HG02943 (cell line): ENCODE data around the gene INTS14.
A peak's percentile ranks its signal among the peaks of the same experiment; 100 is the strongest.
"Not testable (repeated sequence)": the region's sequence is repeated elsewhere in the genome, so short reads cannot be mapped to it uniquely, and the experiment has no call there.

Experiments
- ATAC-seq: cut with Tn5 transposase; IDR thresholded peaks from one replicate; pipeline ENCODE4 v1.9.1; 2021; ENCODE audit warnings: mild to moderate bottlenecking, low read depth, moderate library complexity; ENCODE audit not compliant: unreplicated experiment

Gene INTS14

DNA sequence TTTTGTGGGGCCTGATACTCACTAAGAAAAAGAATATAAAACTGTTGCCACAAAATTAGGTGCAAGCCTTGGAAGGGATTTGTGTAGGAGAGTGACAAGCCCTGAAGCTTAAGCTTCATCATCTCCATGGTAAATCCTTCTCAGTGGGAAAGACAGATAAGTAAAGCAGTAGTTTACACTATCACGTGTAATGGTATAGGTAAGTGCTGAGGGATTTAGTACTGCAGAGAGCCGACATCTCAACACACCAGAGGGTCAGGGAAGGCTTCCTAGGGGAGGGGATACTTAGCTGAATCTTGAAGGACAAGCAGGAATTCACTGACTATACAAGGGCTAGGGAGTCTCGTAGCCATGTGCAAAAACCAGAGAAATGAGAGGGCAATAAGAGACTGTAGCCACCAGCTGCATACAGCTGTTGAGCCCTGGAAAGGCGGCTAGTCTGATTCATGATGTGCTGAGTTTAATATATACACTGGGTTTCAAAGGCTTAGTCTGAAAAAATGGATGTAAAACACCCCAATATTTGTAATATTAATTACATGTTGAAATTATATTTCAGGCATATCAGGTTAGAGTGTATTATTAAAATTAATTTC lies 21.9 kb upstream of the INTS14 start:
- no peak for ATAC-seq

DNA sequence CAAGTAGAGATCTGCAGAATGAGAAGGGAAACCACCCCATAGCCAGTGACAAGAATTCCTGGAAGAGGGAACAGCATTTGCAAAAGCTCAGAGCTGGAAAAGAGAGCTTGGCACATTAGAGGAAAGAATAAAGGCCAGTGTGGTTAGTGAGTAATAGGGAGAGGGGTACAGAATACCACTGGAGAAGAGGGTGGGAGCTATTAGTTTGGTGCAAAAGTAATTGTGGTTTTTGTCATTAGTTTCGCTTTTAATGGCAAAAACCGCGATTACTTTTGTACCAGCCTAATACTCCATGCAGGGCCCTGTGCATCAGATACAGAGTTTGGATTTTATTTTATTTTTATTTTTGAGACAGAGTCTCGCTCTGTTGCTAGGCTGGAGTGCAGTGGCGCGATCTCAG lies 20.6 kb upstream of the INTS14 start:
- peak; percentile 60 for ATAC-seq

DNA sequence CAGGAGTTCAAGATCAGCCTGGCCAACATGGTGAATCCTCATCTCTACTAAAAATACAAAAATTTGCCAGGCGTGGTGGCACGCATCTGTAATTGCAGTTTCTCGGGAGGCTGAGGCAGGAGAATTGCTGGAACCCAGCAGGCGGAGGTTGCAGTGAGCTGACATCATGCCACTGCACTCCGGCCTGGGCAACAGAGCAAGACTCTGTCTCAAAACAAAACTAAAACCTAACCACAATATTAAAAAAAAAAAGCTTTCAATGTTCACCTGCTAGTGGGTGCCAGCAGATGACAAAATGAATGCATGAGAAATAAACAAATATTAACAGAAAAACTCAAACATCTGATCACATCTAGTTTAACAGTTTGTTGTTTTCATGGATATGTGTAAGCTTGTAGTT lies 19.8 kb upstream of the INTS14 start:
- no peak for ATAC-seq

DNA sequence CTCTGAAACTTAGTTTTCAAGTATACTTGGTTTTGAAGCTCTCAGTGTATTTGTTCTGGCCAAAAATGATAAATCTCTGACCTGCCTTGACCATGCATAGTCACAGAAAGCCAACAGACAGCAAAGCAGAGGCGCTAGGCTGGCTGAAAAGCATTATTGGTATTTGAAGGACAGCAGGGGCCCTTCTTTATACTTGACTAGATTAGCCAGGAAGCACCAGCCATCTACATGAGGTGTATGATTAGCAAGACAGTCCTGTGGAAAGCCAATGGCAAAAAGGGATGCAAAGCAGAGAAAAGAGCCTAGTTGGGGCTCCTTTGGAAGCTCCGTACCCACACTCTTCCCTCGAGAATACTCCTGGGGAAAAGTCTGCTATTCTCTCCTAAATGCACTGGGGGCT lies 18.6 kb upstream of the INTS14 start:
- no peak for ATAC-seq

DNA sequence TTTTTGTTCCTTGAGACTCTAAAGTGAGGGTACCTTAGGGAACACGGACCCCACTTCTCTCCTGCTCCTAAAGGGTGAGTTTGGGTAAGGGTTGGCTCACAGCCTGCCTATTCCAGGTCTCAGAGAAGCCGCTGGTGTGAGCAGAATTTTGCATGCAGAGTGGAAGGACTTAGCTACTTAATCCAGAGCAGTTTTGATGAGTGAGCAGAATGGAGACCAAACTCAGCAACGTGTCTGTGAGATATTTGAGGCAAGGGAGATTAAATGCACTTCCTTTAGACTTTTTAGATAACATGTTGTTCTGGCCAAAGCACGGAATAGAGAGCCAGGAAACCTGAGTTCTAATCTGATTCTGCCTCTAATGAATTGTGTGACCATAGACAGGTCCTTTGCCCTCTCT lies 15.9 kb upstream of the INTS14 start:
- ATAC-seq = no peak

DNA sequence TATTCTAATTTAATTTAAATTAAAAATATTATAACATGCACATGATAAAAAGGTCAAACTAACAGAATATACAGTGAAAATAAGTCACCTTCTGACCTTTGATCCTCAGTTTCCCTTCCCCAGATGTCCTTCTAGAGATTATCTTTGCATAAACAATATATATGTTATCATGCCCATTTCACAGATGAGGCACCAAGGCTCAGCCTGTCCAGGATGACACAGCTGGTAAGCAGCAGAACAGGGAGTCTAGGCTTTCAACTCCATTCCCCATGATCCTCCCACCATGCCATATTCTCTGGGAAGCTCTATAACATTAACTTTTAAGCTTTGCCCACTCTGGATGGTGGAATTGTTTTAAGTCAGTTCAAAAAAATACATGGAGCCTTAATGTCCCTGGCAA lies 12.2 kb upstream of the INTS14 start:
- no peak for ATAC-seq

DNA sequence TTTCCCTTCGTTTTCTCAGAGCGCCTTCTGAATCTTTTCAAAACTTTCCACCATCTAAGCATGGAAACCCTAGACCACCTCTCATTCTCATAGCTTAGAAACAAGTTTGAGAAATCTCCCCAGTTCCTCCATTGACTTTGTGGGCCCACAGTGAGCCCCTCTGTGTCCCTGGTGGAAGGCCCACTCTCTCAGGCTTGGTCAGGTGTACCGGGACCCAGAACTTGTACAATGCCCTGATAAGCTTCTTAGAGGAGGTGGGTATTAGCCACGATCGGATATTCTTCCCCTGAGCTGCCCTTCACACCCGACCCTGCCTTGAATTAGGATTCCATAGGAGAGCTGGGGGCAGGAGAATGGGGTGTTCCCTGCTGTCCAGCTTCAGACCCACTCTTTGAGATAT lies 10.7 kb upstream of the INTS14 start, which contains the start of gene SLC24A1:
Gene SLC24A1 (plus strand): TSS at position 301 of the 400 bp plus-strand sequence. CDS start 2,143 bp downstream, outside the sequence.
- no peak for ATAC-seq

DNA sequence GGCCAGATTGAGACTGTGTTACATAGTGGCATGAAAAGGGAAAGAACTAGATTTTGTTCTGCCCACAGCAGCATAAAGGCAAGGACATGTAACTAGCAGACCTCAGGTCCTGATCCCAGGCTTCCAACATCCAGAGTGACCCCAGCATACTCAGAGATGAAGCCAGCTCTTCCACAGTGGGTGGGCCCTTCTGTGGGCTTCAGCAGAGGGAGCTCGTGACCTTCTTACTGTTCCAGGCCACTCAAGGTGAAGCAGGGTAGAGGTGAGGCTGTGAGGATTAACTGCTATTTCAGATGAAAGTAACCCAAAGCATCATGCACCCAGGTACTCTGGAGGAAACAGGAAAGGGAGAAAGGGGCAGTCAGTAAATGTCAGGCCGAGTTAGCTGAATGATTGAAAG lies 9.9 kb upstream of the INTS14 start:
- no peak for ATAC-seq

DNA sequence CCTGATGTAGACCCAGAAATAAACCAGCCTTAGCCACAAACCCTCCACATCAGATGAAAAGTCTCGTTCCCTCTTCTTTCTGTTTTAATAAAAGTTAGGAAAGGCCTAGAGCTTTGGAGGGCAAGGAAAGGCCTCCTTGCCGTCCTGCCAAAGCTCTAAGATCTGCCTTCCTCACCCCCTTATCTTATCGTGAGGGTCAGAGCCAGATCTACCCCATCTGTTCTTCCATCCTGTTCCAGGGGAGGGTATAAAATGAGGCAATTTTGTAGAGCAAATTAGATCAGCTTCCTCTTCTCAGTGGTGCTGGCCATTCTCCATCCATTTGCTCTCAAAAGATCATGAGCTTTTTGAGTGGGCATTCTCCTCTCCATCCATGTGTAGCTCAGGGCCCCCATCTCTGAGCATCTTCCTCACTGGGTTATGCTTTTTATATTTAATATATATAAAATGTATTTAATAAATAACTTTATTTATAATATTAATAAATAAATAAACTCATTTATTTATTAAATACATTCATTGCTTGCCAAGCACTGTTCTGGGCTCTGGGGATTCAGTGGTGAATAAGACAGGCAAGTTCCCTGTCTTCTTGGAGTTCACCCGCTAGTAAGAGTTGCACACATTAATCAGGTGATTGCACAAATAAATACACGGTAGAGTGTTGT lies 8.8 kb upstream of the INTS14 start:
- ATAC-seq = no peak

DNA sequence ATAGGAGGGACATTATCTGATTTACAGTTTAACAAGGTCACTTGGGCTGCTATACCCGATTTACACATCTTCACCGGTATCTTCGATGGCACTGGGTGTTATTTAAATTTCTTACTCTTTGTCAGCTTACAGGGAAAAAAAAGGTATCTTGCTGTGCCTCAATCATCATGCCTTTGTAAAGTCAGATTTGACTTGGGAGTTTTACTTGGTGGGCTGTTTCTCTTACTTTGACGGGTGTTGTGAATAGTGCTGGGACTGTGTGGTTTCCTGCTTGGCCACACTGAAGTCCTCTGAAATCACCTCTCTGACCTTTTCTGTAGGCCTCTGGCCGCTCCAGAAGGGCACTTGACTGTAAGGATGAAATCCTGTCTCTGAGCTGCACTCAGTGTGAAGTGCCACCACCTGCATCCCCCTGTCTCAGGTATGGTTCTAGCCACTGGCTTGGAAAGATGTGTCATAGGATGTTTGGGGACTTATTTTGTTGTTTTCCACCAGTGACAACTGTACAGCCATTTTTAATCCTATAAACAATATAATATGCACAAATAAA lies 7.7 kb upstream of the INTS14 start:
- ATAC-seq = no peak

DNA sequence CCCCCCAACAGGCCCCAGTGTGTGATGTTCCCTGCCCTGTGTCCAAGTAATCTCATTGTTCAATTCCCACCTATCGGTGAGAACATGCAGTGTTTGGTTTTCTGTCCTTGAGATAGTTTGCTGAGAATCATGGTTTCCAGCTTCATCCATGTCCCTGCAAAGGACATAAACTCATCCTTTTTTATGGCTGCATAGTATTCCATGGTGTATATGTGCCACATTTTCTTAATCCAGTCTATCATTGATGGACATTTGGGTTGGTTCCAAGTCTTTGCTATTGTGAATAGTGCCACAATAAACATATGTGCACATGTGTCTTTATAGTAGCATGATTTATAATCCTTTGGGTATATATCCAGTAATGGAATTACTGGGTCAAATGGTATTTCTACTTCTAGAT lies 5.0 kb upstream of the INTS14 start:
- ATAC-seq = not testable (repeated sequence)

DNA sequence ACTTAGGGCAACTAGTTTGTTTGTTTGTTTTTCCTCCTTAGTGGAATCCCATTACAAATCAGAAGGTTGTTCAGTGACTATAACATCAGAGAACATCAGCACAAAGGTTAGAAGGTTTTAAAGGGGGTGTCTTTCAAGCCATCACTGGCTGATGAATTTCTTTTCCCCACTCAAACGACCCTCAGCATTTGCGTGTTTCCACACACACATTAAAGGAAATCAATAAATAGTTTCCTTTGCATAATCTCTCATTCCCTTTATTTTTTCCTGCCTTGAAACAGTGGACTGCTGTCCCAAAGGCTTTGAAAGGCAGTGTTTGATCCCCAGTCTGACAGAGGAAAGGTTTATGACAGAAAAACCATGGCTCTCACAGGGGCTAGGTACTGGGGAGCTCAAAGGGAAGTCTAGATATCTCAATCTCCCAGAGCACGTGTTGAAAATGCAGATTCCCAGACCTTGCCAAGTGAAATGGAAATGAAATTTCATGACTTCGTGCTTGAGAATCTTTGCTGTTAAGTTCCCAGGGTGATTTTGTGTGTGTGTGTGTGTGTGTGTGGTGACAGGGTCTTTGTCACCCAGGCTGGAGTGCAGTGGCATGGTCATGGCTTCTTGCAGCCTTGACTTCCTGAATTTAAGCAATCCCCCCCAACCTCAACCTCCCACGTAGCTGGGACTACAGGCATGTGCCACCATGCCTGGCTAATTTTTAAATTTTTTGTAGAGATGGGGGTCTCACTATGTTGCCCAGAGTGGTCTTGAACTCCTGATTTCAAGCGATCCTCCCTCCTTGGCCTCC lies 2.2 kb upstream of the INTS14 start:
- ATAC-seq = no peak

DNA sequence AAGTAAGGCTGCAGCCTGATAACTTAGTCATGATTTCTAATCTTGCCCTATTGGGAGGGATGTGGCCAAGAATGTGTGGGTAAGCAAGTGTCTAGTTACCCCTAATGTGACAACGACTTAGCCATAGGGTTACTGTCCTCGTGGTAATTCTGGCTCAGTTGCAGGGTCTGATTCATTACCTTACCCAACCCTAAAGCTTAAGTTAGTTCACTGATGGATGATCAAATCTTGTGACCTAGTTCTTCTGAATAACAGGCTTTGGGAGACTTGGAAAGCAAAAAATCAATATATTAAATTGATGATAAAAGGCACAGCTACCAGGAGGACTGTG lies 1.6 kb upstream of the INTS14 start:
- ATAC-seq = no peak

DNA sequence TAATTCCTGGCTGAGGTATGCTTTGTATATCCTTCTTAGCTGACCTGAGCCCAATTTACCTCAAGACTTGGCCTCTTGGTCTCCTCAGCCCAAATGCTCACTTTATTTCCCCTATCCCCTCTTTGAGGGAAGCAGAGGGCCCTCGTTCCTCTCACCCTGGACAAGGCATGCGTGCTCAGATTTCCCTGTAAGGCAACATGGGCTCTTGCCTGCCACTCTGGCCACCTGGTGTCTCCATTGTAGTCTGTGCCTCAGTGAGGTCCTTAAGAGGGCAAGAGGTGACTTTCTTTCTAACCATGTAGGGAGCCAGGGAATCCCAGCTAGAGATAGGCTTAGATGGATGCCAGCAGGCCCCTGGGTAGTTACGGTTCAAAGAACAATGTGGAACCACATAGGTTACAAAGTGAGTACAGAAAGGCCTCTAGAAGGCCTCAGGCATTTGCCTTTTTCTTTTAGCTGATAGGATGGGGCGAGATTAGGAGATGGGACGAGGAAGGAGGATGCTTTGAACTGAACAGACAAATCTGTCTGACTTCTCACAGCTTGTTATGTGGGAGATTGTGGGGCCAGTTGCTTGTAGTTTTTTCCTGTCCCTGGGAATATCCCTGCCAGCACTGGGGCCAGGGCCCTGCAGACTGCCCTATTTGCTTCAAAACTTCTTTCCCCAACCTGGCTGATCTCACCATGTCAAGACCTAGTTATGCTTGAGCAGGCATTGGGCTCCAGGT lies 1.1 kb upstream of the INTS14 start:
- no peak for ATAC-seq

DNA sequence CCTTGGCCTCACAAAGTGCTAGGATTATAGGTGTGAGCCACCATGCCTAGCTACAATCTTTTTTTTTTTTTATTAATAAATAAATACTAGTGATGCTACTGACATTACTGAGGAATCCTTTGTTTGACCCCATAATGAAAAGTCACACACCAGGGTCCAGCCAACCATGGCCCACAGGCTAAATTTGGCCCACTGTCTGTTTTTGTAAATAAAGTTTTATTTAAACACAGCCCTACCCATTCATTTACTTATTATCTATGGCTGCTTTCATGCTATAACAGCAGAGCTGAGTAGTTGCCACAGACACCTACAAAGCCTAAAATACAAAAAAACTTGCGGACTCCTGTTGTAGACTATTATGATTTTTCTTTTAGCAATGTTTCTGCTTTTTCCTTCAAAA lies 7.4 kb downstream of the INTS14 start:
- ATAC-seq = no peak

DNA sequence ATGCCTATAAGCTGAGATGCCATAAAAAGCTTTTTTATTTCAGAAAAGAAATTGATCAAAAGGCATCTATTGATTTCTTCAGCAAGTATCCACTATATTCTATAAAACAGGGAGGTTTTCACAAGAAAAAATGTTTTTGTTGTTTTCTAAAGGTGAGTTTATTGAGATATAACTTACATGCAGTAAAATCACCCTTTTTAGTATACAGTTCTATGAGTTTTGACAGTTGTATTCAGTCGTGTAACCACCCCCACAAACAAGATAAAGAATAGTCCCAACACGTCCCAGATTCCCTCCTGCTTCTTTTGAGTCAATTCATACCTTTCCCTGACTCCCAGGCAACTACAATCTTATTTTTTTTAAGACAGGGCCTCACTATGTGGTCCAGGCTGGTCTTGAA lies 7.8 kb downstream of the INTS14 start:
- no peak for ATAC-seq

DNA sequence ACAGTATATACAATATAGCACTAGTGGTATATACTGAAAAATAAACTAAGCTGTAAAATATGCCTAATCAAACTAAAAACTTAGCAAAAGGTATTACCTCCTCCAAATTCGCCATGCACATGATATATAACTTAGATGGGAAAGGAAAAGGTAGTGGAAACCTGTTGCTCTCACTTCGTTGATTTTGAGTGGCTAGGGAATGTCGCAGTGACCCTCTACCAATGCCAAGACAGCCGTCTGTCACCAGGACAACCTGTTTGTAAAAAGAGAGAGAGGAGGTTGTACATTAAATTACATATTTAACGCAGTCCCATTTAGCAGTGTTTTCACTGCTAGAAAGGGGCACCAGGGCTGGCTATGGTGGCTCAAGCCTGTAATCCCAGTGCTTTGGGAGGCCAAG lies 11.3 kb downstream of the INTS14 start:
- no peak for ATAC-seq

DNA sequence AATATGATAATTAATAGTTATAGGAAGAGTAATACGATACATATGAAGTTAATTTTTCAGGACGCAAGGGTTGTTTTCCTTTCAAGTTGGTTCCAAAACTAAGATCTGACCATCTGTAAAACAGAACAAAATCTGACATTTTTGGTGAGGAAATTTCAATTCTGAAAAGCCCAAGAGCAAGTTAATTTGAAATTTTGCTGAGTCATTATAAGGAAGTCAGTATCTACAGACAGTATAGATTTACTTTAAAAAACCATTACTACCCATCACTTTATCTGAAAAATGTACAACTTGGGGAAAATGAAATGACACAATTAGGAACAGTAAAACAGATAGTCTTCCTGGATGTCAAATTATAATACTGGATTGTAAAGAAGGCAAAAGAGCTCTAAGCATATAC lies 12.5 kb downstream of the INTS14 start:
- no peak for ATAC-seq

DNA sequence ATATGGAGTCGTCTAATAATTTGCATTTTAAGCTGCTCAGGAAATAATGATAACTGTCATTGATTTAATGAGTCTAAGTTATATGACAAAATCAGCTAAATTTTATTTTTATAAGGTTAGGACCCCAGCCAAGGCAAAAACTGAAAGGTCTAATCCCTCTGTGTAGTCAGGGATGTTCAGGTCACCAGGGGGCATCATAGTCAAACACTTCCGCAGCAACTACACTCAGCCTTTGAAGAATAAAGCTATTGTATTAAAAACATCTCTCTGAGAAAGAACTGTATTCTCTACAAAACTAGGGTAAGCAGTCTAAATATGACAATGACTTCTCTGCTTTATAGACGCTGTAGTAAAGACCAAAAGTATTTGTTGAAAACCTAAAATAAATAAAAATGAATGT lies 15.0 kb downstream of the INTS14 start:
- ATAC-seq = no peak

DNA sequence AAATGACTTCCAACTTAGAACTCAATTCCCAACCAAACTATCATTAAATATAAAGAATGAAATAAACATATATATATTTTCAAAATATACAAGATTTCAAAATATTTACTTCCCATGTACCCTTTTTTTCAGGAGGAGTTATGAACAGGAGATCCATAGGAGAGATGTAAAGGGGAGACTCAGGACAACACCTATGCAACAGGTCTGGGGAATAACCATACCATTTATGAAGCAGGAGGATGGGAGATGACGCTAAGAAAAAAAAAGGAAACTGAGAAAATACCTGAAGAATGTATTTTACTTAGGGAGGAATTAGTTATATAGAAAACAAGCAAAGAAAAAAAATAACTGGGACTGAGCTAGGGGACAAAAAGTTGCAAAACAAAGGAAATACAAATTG lies 23.8 kb downstream of the INTS14 start:
- ATAC-seq = no peak

DNA sequence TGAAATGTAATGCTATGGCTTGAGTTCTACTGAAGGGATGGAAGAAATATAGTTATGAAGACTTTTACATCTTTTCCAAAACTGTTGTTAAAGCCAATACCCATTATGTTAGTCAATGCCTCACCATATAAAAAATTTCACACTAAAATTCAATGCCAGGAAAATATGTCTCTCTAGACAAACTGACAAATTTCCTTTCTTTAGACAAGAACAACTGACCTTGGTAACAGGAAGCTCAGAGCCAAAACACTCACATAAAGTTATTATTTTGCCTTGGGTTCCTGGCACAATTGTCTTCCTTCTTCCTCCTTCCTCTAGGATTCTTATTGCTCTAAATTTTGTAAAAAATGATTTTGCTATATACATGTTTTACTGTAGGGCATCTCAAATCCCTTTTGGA lies 26.7 kb downstream of the INTS14 start:
- ATAC-seq = no peak
